ENCODE measurements around the gene CA6. TPM values are rescaled to one million over a fixed set of nuclear protein-coding genes. Genes with fewer than 3 reads are reported as not detected.

CA6 gene
- total and polyA plus RNA-seq, 2 donors (not counting 1 experiment from before 2014, with no cell fraction given) = not detected

DNA sequence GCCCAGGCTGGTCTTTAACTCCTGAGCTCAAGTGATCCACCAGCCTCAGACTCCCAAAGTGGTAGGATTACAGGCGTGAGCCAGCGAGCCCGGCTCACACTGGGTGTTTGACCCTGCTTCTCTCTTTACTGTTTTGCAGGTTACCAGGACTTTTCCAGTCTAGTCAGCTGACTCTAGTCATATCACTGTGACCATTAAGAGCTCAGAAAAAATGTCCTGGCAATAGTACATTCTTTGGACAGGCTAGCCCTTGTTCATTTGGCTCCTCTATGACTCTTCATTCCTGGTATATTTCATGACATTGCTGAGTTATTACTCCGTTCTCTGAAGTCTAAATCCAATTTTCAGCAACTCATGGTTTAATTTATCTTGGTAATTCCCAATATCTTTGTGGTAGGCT is 8.0 kb upstream of the CA6 start:
- TF ChIP-seq, protein P1, sequence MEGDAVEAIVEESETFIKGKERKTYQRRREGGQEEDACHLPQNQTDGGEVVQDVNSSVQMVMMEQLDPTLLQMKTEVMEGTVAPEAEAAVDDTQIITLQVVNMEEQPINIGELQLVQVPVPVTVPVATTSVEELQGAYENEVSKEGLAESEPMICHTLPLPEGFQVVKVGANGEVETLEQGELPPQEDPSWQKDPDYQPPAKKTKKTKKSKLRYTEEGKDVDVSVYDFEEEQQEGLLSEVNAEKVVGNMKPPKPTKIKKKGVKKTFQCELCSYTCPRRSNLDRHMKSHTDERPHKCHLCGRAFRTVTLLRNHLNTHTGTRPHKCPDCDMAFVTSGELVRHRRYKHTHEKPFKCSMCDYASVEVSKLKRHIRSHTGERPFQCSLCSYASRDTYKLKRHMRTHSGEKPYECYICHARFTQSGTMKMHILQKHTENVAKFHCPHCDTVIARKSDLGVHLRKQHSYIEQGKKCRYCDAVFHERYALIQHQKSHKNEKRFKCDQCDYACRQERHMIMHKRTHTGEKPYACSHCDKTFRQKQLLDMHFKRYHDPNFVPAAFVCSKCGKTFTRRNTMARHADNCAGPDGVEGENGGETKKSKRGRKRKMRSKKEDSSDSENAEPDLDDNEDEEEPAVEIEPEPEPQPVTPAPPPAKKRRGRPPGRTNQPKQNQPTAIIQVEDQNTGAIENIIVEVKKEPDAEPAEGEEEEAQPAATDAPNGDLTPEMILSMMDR (IDR thresholded peaks at IDR 0.05) = no peak
- no peak for TF ChIP-seq EZH2 (IDR thresholded peaks at IDR 0.05; ENCODE audit: borderline replicate concordance, insufficient read depth, low read depth, low read length, poor library complexity, severe bottlenecking)
- Histone ChIP-seq H3K27ac (ENCODE audit: low read length in 2 of 2) (no peak overlapping the region), H3K4me2 (replicated peaks; ENCODE audit: low read depth, low read length, poor library complexity, severe bottlenecking) (no peak overlapping the region), H4K20me1 (ENCODE audit: control insufficient read depth, insufficient read depth, low read length, poor library complexity, severe bottlenecking) (no peaks in the 10 kb centered on the region), H3K9me3 (ENCODE audit: control extremely low read depth in 1 of 3, control insufficient read depth in 2 of 3, insufficient read depth in 1 of 3, low read length in 2 of 3) (no peaks in the 10 kb centered on the region), H2AFZ (ENCODE audit: insufficient read depth, low read depth, low read length, poor library complexity, severe bottlenecking) (no peak overlapping the region), H3K79me2 (ENCODE audit: control insufficient read depth, insufficient read depth, low read length) (no peaks in the 10 kb centered on the region), H3K4me3 (ENCODE audit: control extremely low read depth in 1 of 5, extremely low read depth in 1 of 5, insufficient read depth in 1 of 5, low read depth in 2 of 5, low read length in 4 of 5) (no peak overlapping the region), H3K36me3 (replicated peaks in 1 of 2; ENCODE audit: control extremely low read depth in 1 of 2, control insufficient read depth in 1 of 2, extremely low read depth in 1 of 2, insufficient read depth in 2 of 2, low read length in 1 of 2) (no peaks in the 10 kb centered on the region), H3K4me1 (ENCODE audit: control insufficient read depth in 2 of 2, insufficient read depth in 2 of 2, low read length in 2 of 2) (no peaks in the 10 kb centered on the region), H3K9ac (ENCODE audit: low read length) (no peak overlapping the region), H3K27me3 (replicated peaks in 1 of 4; ENCODE audit: control extremely low read depth in 1 of 4, control insufficient read depth in 3 of 4, insufficient read depth in 4 of 4, low read length in 3 of 4) (no peaks in the 10 kb centered on the region)
- Mint-ChIP-seq H3K4me3 (no peak overlapping the region), H3K27me3 (peaks cover 23% of the 10 kb centered on the region), H3K4me1 (no peaks in the 10 kb centered on the region), H3K9me3 (ENCODE audit: insufficient read depth) (no peaks in the 10 kb centered on the region), H3K27ac (no peak overlapping the region)
- WGBS (ENCODE audit: insufficient coverage) = 92% methylated on average over 3 of the region's 4 CpGs
- CTCF ChIA-PET = no interaction called here
- ATAC-seq (ENCODE audit: low read depth) (no peak), DNase-seq (no peak)
- POLR2A ChIA-PET = no interaction called here
- intact Hi-C loops (cut with micrococcal nuclease) = no loop called here

DNA sequence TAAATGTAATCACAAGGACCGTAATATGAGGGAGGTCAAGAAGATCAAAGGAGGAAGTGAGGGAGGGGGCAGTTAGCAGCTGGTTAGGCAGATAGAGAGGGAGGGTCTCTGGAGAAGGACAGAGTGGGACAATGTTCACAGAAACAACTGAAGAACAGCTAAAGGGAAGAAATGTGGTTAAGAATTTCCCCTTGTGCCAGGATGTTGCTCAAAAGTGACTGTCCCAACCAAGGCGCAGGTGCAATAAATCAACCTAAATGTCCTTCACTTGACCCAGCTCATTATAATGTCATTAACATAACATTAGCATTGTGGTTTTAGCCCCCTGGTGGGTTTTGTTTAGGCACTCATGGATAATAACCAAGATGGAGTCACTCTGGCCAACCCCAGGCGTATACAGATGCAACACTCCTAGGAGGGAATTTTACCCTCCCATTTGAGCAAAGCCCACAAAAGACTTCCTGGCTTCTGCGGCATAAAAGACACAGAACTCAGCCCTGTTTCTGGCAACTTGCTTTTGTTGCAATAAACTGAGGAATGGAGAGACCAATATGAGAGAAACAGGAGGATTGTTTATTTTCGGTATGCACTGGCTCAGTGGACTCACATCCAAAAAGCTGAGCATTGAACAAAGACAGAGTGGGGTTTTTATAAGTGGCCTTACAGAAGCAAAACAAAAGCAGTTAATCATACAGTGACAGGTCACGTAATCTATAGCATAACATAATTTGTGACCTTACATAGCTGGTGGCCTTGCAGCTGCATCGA is 7.3 kb upstream of the CA6 start:
- Histone ChIP-seq H3K27ac (ENCODE audit: low read length in 2 of 2) (no peak overlapping the region), H3K79me2 (ENCODE audit: control insufficient read depth, insufficient read depth, low read length) (no peaks in the 10 kb centered on the region), H3K9me3 (ENCODE audit: control extremely low read depth in 1 of 3, control insufficient read depth in 2 of 3, insufficient read depth in 1 of 3, low read length in 2 of 3) (no peaks in the 10 kb centered on the region), H3K36me3 (replicated peaks in 1 of 2; ENCODE audit: control extremely low read depth in 1 of 2, control insufficient read depth in 1 of 2, extremely low read depth in 1 of 2, insufficient read depth in 2 of 2, low read length in 1 of 2) (no peaks in the 10 kb centered on the region), H3K4me2 (replicated peaks; ENCODE audit: low read depth, low read length, poor library complexity, severe bottlenecking) (no peak overlapping the region), H3K27me3 (replicated peaks in 1 of 4; ENCODE audit: control extremely low read depth in 1 of 4, control insufficient read depth in 3 of 4, insufficient read depth in 4 of 4, low read length in 3 of 4) (no peaks in the 10 kb centered on the region), H3K4me1 (ENCODE audit: control insufficient read depth in 2 of 2, insufficient read depth in 2 of 2, low read length in 2 of 2) (no peaks in the 10 kb centered on the region), H3K4me3 (ENCODE audit: control extremely low read depth in 1 of 5, extremely low read depth in 1 of 5, insufficient read depth in 1 of 5, low read depth in 2 of 5, low read length in 4 of 5) (no peak overlapping the region), H2AFZ (ENCODE audit: insufficient read depth, low read depth, low read length, poor library complexity, severe bottlenecking) (no peak overlapping the region), H3K9ac (ENCODE audit: low read length) (no peak overlapping the region), H4K20me1 (ENCODE audit: control insufficient read depth, insufficient read depth, low read length, poor library complexity, severe bottlenecking) (no peaks in the 10 kb centered on the region)
- ATAC-seq (ENCODE audit: low read depth) (no peak), DNase-seq (no peak)
- intact Hi-C loops (cut with micrococcal nuclease) = no loop called here
- H3K27ac Mint-ChIP-seq = no peak overlapping the region
- no peak overlapping the region for H3K4me3 Mint-ChIP-seq
- H3K4me1 Mint-ChIP-seq = no peaks in the 10 kb centered on the region
- no peak for TF ChIP-seq EZH2 (IDR thresholded peaks at IDR 0.05; ENCODE audit: borderline replicate concordance, insufficient read depth, low read depth, low read length, poor library complexity, severe bottlenecking)
- TF ChIP-seq, protein P1 (IDR thresholded peaks at IDR 0.05) = no peak
- no CpG with 5 or more reads among the region's 7 CpGs for WGBS (ENCODE audit: insufficient coverage)
- H3K27me3 Mint-ChIP-seq = peaks cover 28% of the 10 kb centered on the region
- POLR2A ChIA-PET = no interaction called here
- H3K9me3 Mint-ChIP-seq (ENCODE audit: insufficient read depth) = no peaks in the 10 kb centered on the region
- CTCF ChIA-PET = no interaction called here
